Activated naive CD4-positive, alpha-beta T cell treated with anti-CD3 and anti-CD28 coated beads, Interleukin-2, amount 50 U/mL, for 24 hours (primary cell): ENCODE results near the gene TMEM187.
A peak's percentile ranks its signal among the peaks of the same experiment; 100 is the strongest.

Experiments
- H3K27ac Mint-ChIP-seq: one replicate; pipeline ENCODE4 v1.8.0; 2021; ENCODE audit warnings: mild to moderate bottlenecking, mixed read lengths
- H3K27me3 Mint-ChIP-seq: one replicate; pipeline ENCODE4 v1.8.0; 2021; ENCODE audit warnings: mixed read lengths
- H3K36me3 Mint-ChIP-seq: one replicate; pipeline ENCODE4 v1.8.0; 2021; ENCODE audit warnings: mixed read lengths
- H3K4me1 Mint-ChIP-seq: one replicate; pipeline ENCODE4 v1.8.0; 2021; ENCODE audit warnings: mixed read lengths
- H3K4me3 Mint-ChIP-seq: one replicate; pipeline ENCODE4 v1.8.0; 2021; ENCODE audit warnings: mild to moderate bottlenecking, mixed read lengths
- H3K9me3 Mint-ChIP-seq: one replicate; pipeline ENCODE4 v1.8.0; 2021; ENCODE audit warnings: mixed read lengths

Gene TMEM187

GRCh38 chrX:153957224-153957623 lies 15.3 kb upstream of the TMEM187 start:
- Mint-ChIP-seq H3K27ac (no peak overlapping the region), H3K36me3 (no peaks in the 10 kb centered on the region), H3K4me1 (no peaks in the 10 kb centered on the region), H3K27me3 (no peaks in the 10 kb centered on the region), H3K4me3 (no peak overlapping the region), H3K9me3 (no peaks in the 10 kb centered on the region)

GRCh38 chrX:153958605-153959004 lies 13.9 kb upstream of the TMEM187 start:
- Mint-ChIP-seq H3K36me3 (no peaks in the 10 kb centered on the region), H3K4me3 (no peak overlapping the region), H3K27me3 (no peaks in the 10 kb centered on the region), H3K9me3 (no peaks in the 10 kb centered on the region), H3K27ac (no peak overlapping the region), H3K4me1 (no peaks in the 10 kb centered on the region)

GRCh38 chrX:153959649-153960048 lies 12.9 kb upstream of the TMEM187 start:
- H3K27me3 Mint-ChIP-seq: no peaks in the 10 kb centered on the region
- no peaks in the 10 kb centered on the region for H3K9me3 Mint-ChIP-seq
- H3K27ac Mint-ChIP-seq: no peak overlapping the region
- no peaks in the 10 kb centered on the region for H3K4me1 Mint-ChIP-seq
- H3K4me3 Mint-ChIP-seq: no peak overlapping the region
- no peaks in the 10 kb centered on the region for H3K36me3 Mint-ChIP-seq

- Mint-ChIP-seq H3K27me3 (no peaks in the 10 kb centered on the region), H3K4me3 (no peak overlapping the region), H3K27ac (no peak overlapping the region), H3K9me3 (no peaks in the 10 kb centered on the region), H3K4me1 (peaks cover 3% of the 10 kb centered on the region), H3K36me3 (no peaks in the 10 kb centered on the region)
These were observed 12.5 kb upstream of the TMEM187 start for GRCh38 chrX:153960077-153960476.

- Mint-ChIP-seq H3K4me1 (peaks cover 10% of the 10 kb centered on the region), H3K9me3 (no peaks in the 10 kb centered on the region), H3K4me3 (no peak overlapping the region), H3K27ac (no peak overlapping the region), H3K27me3 (no peaks in the 10 kb centered on the region), H3K36me3 (no peaks in the 10 kb centered on the region)
These were observed 11.8 kb upstream of the TMEM187 start for GRCh38 chrX:153960786-153961185.

DNA sequence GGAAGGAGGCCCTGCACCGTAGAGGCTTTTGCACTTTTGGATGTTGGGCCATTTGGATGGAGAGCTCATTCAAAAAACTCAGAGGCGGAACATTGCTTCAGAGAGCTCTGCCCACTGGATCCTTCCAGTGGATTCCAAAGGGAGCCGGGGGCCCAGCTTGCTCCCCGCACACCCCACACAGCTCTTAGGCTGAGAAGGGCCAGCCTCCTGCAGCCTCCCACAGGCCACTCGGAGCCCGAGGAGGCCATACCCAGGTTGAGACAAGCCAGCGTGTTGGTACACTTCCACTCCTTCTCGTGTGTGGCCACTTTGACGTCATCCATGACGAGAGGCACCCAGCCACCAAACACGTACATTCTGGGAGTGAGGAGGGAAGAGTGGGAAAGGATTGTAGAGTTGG lies 11.3 kb upstream of the TMEM187 start:
- Mint-ChIP-seq H3K4me3 (no peak overlapping the region), H3K27me3 (no peaks in the 10 kb centered on the region), H3K27ac (no peak overlapping the region), H3K9me3 (no peaks in the 10 kb centered on the region), H3K36me3 (no peaks in the 10 kb centered on the region), H3K4me1 (peaks cover 15% of the 10 kb centered on the region)

DNA sequence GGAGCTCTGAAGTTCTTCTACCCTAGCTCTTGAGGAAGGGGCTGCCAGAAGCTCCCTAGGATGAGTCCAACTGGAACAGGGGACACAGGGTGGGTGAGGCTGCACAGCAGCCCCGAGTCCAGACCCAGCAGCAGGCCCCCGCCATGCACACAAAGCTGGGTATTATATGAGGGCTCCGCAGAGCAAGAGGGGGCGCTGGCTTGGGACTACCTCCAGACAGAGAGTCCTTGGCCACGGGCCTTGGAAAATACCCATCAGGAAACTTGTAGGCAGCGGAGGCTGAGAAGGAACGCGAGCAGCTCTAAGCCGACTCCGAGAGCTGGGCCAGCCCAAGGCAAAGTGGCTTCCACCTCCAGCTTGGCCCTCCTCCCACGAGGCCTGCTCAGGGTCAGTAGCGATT lies 9.0 kb upstream of the TMEM187 start:
- H3K27ac Mint-ChIP-seq: no peak overlapping the region
- H3K9me3 Mint-ChIP-seq: no peaks in the 10 kb centered on the region
- H3K27me3 Mint-ChIP-seq: no peaks in the 10 kb centered on the region
- H3K36me3 Mint-ChIP-seq: peaks cover 5% of the 10 kb centered on the region
- H3K4me1 Mint-ChIP-seq: peaks cover 35% of the 10 kb centered on the region
- H3K4me3 Mint-ChIP-seq: no peak overlapping the region

DNA sequence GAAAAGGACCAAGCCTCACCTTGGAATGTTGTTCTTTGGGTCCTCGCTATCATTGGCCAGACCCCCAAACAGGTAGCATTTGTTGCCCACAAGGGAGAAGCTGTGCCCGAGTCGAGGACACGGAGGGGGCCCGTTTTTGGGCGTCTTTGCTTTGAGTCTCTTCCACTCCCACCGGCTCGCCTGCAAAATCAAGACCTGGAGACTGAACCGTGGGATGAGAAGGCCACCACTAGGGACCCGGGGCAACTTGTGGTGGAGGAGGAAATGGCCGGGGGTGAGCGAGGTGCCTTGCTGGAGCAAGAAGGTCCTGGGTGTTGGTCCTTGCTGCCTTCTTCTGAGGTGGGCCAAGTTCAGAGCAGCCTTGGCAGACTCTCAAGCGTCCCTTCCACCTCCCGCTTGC lies 8.4 kb upstream of the TMEM187 start:
- H3K4me3 Mint-ChIP-seq: no peak overlapping the region
- peaks cover 35% of the 10 kb centered on the region for H3K4me1 Mint-ChIP-seq
- H3K36me3 Mint-ChIP-seq: peaks cover 5% of the 10 kb centered on the region
- H3K27ac Mint-ChIP-seq: no peak overlapping the region
- H3K27me3 Mint-ChIP-seq: no peaks in the 10 kb centered on the region
- no peaks in the 10 kb centered on the region for H3K9me3 Mint-ChIP-seq

DNA sequence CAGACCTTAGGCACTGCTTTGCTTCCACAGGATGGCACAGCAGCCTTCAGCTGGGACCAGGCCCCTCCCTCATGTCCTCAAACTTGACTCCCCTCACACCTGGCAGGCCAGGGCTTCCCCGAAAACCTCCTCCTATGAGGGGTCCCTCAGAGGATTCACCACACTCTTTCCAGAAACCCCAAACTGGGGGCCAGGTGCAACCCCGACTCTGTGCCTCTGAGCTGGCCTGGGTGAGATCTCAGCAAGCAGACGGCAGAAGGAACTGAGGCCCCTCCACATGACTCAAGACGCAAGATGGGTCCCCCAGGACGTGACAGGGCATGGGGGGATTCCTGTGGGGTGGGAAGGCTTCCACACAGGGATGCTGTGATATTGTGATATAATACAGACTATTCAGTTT lies 7.1 kb upstream of the TMEM187 start:
- Mint-ChIP-seq H3K27ac (peak overlapping the region; percentile 59), H3K36me3 (peaks cover 5% of the 10 kb centered on the region), H3K27me3 (no peaks in the 10 kb centered on the region), H3K4me1 (peaks cover 35% of the 10 kb centered on the region), H3K4me3 (peak overlapping the region; percentile 30), H3K9me3 (no peaks in the 10 kb centered on the region)

DNA sequence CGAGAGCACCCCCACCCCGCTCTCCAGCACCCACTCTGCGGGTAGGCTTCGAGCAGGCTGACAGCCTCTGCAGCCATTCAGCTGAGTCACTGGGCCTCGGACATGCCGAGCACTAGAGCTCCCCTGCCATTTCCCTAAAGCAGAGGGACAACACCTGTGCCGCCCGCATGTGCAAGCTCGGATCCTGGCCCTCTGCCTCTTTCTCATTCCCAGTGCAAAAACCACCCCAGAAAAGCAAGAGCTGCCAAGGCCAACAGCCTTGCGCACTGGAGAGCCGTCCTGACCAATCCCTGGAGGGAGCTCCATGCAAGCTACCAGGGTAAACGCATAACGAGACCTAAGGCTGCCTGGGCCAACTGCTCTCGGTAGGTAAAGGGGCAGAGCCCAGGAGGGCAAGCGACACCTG lies 6.3 kb upstream of the TMEM187 start:
- Mint-ChIP-seq H3K9me3 (no peaks in the 10 kb centered on the region), H3K4me1 (peaks cover 35% of the 10 kb centered on the region), H3K27me3 (no peaks in the 10 kb centered on the region), H3K36me3 (peaks cover 5% of the 10 kb centered on the region), H3K27ac (peak overlapping the region; percentile 51), H3K4me3 (peak overlapping the region; percentile 100)

- Mint-ChIP-seq H3K27ac (peak overlapping the region; percentile 87), H3K9me3 (no peaks in the 10 kb centered on the region), H3K36me3 (peaks cover 6% of the 10 kb centered on the region), H3K4me1 (peaks cover 35% of the 10 kb centered on the region), H3K27me3 (no peaks in the 10 kb centered on the region), H3K4me3 (peak overlapping the region; percentile 100)
These were observed 5.6 kb upstream of the TMEM187 start for GRCh38 chrX:153966841-153967535.

- Mint-ChIP-seq H3K9me3 (no peaks in the 10 kb centered on the region), H3K36me3 (peaks cover 6% of the 10 kb centered on the region), H3K27me3 (no peaks in the 10 kb centered on the region), H3K4me3 (peak overlapping the region; percentile 100), H3K4me1 (peaks cover 35% of the 10 kb centered on the region), H3K27ac (peak overlapping the region; percentile 87)
These were observed 4.9 kb upstream of the TMEM187 start for GRCh38 chrX:153967536-153968224.

DNA sequence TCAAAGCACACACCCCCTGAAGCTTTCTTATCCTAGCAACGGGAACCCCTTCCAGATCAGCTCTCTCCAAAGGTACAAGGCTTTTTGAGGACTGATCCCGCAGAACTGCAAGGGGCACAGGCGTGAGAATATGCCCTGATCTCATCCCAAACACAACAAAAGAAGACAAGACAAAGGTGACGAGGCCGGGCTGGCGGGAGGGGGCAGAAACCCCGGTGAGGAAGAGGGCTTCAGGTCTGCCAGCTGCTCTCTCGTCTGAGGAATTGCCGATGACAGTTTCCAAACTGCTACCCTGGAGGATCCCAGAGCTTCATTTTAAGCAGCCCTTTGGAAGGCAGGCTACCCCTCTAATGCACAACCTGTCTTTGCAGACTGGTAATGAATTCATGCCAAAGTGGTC lies 4.3 kb upstream of the TMEM187 start:
- H3K27me3 Mint-ChIP-seq: no peaks in the 10 kb centered on the region
- H3K9me3 Mint-ChIP-seq: no peaks in the 10 kb centered on the region
- peak overlapping the region; percentile 100 for H3K4me3 Mint-ChIP-seq
- peak overlapping the region; percentile 87 for H3K27ac Mint-ChIP-seq
- H3K4me1 Mint-ChIP-seq: peaks cover 35% of the 10 kb centered on the region
- H3K36me3 Mint-ChIP-seq: peaks cover 6% of the 10 kb centered on the region

DNA sequence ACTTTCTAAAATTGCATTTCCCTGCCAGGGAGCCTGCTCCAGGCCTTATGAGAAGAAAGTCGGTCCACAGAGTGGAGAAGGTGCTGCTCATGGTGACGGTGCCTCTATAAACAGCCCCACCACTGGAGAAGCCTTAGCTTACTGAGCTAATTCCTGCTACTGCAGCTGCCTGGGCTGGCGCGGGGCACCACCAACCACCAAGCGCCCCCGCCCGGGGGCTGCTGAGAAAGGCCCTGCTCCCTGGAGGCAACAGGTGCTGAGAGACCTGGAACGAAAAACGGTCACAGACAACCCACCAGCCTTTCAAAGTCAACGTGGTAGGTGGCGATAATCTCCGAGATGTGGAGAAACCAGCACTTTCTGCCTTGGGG lies 3.8 kb upstream of the TMEM187 start:
- H3K36me3 Mint-ChIP-seq: peaks cover 6% of the 10 kb centered on the region
- peaks cover 38% of the 10 kb centered on the region for H3K4me1 Mint-ChIP-seq
- H3K27ac Mint-ChIP-seq: no peak overlapping the region
- no peaks in the 10 kb centered on the region for H3K9me3 Mint-ChIP-seq
- peak overlapping the region; percentile 100 for H3K4me3 Mint-ChIP-seq
- no peaks in the 10 kb centered on the region for H3K27me3 Mint-ChIP-seq

DNA sequence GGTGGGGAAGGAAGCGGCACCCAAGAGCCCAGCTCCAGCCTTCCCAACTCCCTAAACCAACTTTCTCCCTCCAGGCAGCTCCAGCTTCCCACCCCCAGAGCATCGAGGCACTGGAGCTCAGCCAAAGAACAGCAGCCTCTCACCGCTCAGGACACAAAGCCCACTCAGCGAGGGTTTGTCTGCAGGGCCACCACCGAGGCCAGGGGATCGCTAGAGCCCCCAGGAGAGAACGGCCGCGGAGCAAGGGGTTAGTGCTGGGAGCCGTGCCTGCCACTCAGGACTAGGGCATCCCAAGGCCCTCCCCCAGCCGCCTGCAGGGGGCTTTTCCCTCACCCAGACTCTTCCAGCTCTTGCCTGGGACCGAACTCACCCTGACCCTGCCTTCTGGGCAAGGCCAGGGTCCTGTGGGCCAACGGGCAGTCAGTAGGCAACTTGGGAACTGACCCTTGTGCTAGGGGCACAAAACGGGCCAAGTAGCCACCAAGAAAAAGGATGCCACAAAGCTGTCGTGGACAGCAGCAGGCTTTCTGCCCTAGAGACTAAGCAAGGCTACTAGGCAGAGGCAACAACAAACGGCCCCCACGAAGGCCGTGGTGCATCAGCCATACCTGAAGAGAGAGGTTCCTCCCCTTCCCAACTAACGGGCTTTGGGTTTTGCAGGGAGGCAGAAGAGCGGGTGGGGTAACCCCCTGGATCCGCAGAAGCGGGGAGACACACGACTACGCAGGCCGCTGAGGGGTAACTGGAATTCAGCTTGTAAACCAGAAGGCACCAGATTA lies 3.2 kb upstream of the TMEM187 start:
- Mint-ChIP-seq H3K27ac (peak overlapping the region; percentile 69), H3K36me3 (peaks cover 6% of the 10 kb centered on the region), H3K4me1 (peaks cover 42% of the 10 kb centered on the region), H3K9me3 (no peaks in the 10 kb centered on the region), H3K27me3 (no peaks in the 10 kb centered on the region), H3K4me3 (peak overlapping the region; percentile 100)

DNA sequence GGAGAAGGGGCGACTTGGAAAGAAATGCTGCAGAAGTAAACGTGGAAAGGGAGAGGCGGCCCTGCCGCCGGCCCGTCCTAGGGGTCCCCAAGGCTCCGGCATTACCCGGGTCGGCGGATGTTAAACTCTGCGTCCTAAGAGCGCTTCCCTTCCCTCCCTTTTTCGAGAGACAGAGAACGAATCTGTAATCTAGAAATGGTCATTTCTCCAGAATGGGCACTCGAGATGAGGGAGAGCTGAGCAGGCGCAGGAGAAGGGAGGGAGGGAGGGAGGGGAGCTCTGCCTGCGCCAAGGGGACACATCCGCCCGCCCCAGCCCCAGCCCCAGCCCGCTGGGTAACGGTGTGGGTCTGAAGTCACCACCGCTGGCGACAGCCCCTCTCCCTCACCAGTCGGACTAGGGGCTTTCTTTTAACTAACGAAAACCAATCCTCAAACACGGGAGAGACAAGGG lies 2.6 kb upstream of the TMEM187 start:
- Mint-ChIP-seq H3K27me3 (no peaks in the 10 kb centered on the region), H3K9me3 (no peaks in the 10 kb centered on the region), H3K4me3 (peak overlapping the region; percentile 100), H3K27ac (peak overlapping the region; percentile 69), H3K36me3 (peaks cover 6% of the 10 kb centered on the region), H3K4me1 (peaks cover 46% of the 10 kb centered on the region)
